ENCODE results near the gene AMIGO2.
"Not testable (repeated sequence)": the region's sequence is repeated elsewhere in the genome, so short reads cannot be mapped to it uniquely, and the experiment has no call there.

The AMIGO2 gene, protein sequence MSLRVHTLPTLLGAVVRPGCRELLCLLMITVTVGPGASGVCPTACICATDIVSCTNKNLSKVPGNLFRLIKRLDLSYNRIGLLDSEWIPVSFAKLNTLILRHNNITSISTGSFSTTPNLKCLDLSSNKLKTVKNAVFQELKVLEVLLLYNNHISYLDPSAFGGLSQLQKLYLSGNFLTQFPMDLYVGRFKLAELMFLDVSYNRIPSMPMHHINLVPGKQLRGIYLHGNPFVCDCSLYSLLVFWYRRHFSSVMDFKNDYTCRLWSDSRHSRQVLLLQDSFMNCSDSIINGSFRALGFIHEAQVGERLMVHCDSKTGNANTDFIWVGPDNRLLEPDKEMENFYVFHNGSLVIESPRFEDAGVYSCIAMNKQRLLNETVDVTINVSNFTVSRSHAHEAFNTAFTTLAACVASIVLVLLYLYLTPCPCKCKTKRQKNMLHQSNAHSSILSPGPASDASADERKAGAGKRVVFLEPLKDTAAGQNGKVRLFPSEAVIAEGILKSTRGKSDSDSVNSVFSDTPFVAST

GRCh38 chr12:47079468-47079980 lies at the start of gene AMIGO2, which contains the start of gene PCED1B:
TSS of gene AMIGO2 (minus strand) at chr12:47079959. CDS start at chr12:47079002, 957 bp downstream.
TSS of gene PCED1B (plus strand) at chr12:47079621. CDS start at chr12:47235064, 155,443 bp downstream.
- DNase-seq (ENCODE audit: low read depth in 2 of 2), result peak; percentile 63 to 70

DNA sequence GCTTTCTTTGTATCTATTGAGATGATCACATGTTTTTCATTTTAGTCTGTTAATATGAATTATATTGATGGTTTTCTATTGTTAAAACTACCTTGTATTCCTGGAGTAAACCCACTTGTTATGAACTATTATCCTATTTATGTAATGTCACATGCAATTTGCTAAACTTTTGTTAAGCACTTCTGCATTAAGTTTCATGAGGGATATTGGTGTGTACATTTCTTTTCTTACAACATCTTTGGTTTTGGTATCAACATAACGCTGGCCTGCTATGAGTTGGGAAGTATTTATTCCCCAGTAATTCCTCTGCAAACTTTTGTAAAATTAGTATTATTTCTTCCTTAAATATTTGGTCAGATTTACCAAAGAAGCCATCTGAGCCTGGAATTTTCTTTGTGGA lies 46.5 kb upstream of the AMIGO2 start:
- DNase-seq (ENCODE audit: low read depth in 2 of 2), result no peak

DNA sequence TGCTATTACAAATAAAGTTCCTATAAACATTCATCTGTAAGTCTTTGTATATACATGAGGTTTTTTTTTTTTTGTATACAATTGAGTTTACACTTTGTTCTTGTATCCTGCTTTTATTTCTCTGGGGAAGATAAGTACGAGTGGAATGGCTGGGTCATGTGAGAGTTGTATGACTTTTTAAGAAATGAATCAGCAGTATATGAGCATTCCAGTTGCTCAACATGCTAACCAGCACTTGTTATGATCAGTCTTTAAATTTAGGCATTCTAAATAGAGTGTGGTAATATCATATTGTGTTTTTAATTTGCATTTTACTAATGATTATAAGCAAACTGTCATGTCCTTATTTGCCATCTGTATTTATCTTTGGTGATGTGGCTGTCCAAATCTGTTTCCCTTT lies 44.7 kb upstream of the AMIGO2 start:
- DNase-seq (ENCODE audit: low read depth in 2 of 2), result no peak

DNA sequence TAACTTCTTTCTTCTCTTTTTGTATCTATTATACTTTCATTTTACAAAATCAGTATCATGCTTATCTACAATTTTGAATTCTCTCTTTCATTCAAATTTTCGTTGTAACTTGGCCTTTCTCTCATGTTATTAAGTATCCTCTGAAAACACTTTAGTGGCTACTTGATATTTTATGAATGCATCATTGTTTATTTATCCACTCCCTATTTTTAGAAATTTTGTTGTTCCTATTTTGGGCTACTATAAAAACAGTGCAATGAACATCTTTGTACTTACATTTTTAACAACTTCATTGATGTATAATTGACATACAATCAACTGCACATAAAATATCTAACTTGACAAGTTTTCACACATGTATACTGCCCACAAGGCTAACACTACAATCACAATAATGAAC lies 44.0 kb upstream of the AMIGO2 start:
- DNase-seq (ENCODE audit: low read depth in 2 of 2), result no peak

GRCh38 chr12:47122602-47123001 lies 42.8 kb upstream of the AMIGO2 start:
- no peak for DNase-seq (ENCODE audit: low read depth in 2 of 2)

DNA sequence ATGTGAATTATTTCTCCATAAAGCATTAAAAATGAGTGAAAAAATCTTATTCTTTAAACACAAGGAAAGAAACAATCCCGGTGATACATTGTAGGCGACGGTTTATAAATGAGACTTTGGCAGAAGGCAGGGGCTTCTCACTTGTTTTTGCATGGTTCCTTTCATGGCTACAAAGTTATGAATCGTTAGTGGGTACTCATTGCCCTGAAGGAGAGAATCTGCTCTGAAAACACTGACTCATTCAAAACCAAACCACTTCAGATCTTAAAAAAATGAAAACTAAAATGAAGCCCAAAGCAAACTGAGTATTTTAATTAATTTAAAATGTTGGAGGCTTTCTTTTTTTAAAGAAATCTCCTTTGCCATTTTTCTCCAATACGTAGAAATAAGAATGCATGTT lies 41.4 kb upstream of the AMIGO2 start:
- DNase-seq (ENCODE audit: low read depth in 2 of 2), result no peak

GRCh38 chr12:47120736-47121135 lies 41.0 kb upstream of the AMIGO2 start:
- no peak for DNase-seq (ENCODE audit: low read depth in 2 of 2)

GRCh38 chr12:47117305-47117704 lies 37.5 kb upstream of the AMIGO2 start:
- not testable (repeated sequence) for DNase-seq (ENCODE audit: low read depth in 2 of 2)

GRCh38 chr12:47114481-47114892 lies 34.7 kb upstream of the AMIGO2 start:
- DNase-seq (ENCODE audit: low read depth in 2 of 2), result no peak

GRCh38 chr12:47112679-47113078 lies 32.9 kb upstream of the AMIGO2 start:
- DNase-seq (ENCODE audit: low read depth in 2 of 2), result no peak

DNA sequence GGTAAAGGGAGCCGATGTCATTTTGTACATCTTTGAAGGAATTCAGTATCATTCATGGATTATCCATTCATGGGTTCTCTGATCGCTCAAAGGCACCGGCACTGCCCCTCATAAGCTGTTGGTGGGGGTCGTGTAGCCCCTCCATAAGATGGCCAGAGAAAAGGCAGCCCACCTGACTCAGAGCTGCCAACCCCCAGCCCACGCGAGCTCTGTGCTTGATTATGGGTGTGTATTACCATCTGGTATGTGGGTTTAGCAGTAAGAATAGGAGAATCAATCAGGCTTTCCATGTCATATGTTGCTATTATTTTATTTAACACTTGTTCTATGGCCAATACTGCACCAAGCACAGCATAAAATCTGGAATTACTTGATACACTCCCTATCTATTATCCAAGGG lies 32.1 kb upstream of the AMIGO2 start:
- DNase-seq (ENCODE audit: low read depth in 2 of 2), result no peak

GRCh38 chr12:47111392-47111778 lies 31.6 kb upstream of the AMIGO2 start:
- DNase-seq (ENCODE audit: low read depth in 2 of 2), result no peak

DNA sequence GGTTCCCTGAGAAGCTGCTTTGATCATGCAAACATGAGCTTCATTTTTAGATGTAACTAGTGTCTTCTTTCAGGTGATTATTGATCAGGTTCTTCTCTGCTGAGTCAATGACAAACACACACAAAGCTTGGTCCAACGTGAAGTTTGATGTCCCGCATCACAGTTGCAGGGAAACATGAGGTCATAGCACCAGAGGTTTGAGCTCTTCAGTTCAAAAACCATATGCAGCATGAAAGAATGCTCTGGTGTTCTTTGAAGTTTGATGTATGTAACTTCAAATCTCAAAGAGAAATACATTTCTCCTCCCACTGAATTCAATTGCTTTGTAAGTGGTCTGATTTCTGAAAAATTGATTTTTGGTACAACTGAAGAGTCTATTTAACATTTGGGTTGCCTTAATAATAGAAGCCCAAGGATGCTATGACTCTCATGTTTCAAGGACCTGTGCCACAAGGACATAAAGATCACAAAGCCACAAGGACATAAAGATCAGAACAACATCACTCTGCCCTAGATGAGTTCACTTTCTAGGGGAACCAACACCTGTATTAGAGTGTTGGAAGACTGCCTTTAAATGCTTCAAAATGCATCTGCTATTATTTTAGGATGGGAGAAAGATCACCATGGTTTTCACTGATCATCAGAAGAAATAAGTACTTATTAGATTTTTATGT lies 31.1 kb upstream of the AMIGO2 start:
- no peak for DNase-seq (ENCODE audit: low read depth in 2 of 2)

- no peak for DNase-seq (ENCODE audit: low read depth in 2 of 2)
These were observed 30.3 kb upstream of the AMIGO2 start for GRCh38 chr12:47110011-47110541.

DNA sequence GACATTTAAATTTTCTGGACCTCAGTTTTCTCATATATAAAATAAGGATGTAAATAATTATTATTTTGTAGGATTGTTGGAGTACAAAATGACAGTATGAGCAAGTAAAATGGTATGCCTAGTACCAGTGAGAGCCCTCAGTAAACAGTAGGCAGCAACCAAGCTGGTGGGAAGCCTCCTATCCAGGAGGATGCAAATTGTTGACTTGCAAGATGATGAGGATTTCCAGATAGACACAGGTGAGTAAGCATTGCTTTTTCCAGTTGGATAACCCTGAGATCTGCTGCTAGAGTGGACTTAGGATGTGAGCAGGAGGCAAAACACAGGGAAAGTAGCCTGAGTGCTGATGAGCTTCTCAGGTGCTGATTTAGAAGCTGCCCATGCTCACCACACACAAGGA lies 28.2 kb upstream of the AMIGO2 start:
- DNase-seq (ENCODE audit: low read depth in 2 of 2), result no peak

- DNase-seq (ENCODE audit: low read depth in 2 of 2), result no peak
These were observed 27.7 kb upstream of the AMIGO2 start for GRCh38 chr12:47107446-47107845.

DNA sequence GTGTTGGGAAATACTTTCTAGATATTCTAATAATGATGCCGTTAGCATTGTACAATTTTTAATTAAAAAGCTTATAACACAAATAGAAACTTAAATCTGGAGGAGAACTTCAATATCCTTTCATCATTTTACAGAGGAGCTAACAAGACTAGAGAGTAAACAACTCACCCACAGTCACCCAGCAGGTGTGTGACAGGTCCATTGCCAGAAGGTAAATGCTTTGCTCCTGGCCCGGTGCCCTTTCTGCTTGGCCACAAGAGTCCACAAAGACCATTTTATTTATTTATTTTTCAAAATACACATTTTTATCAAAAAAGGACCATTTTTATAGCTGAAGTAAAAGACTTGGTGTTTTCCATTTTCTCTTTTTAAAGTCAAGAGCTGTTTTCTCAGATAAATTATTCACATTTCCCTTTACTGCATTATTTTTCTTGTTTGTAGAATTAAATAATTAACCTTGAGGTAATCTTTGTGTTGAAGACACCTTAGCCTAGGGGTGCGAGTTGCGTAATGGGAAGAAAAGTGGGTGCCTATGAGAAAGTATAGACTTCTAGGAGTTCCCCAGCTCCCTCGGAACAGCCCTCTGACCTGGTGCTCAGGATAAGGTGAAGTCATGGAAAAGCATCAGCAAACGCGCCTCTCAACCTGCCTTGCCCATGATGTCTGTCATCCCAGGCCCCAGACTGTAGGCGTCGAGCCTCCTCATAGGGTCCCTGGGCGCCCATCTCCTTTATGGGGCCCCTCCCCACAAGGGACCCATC lies 26.3 kb upstream of the AMIGO2 start:
- DNase-seq (ENCODE audit: low read depth in 2 of 2), result no peak

- no peak for DNase-seq (ENCODE audit: low read depth in 2 of 2)
These were observed 23.3 kb upstream of the AMIGO2 start for GRCh38 chr12:47102845-47103651.

DNA sequence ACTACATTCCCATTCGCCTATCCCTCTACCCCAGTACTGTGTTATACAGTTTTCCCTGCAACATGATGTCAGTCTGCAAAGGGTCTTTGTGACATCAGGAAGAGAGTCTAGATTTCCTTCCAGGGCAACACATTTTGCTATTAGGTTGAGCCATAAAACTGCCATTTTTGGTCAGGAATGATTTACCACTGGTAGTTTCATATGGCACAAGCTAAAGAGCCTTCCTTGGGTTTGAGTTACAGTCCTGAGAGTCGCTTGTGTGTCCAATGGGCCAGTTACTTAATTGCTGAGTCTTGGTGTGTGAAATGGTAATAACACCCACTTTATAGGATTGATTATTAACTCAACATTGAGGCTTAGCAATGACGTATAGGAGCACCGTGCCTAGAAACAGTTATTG lies 22.6 kb upstream of the AMIGO2 start:
- no peak for DNase-seq (ENCODE audit: low read depth in 2 of 2)

DNA sequence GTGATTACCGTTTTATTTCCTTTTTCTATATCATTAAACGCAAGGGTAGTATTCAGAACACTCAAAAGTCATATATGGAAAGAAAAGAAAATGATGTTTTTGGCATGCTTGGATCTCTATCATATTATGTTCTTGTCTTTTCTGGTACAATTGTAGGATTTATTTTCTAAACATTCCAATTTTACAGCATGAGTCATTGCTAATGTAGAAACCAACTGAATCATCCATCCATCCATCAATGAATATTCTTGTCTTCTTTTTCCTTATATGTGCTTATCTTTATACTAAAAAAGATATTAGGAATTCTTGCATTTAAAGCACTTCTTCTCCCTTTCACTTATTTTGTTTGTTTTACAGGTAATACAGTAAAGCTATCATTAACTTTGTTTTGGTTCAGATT lies 20.4 kb upstream of the AMIGO2 start:
- DNase-seq (ENCODE audit: low read depth in 2 of 2), result no peak

- DNase-seq (ENCODE audit: low read depth in 2 of 2), result no peak
These were observed 19.9 kb upstream of the AMIGO2 start for GRCh38 chr12:47099610-47100009.

Measured in stimulated activated CD8-positive, alpha-beta memory T cell treated with anti-CD3 and anti-CD28 coated beads, Interleukin-15, amount 100 ng/mL, for 48 hours (primary cell).